Measurements from ENCODE around the gene FAM131A.

The FAM131A gene

DNA sequence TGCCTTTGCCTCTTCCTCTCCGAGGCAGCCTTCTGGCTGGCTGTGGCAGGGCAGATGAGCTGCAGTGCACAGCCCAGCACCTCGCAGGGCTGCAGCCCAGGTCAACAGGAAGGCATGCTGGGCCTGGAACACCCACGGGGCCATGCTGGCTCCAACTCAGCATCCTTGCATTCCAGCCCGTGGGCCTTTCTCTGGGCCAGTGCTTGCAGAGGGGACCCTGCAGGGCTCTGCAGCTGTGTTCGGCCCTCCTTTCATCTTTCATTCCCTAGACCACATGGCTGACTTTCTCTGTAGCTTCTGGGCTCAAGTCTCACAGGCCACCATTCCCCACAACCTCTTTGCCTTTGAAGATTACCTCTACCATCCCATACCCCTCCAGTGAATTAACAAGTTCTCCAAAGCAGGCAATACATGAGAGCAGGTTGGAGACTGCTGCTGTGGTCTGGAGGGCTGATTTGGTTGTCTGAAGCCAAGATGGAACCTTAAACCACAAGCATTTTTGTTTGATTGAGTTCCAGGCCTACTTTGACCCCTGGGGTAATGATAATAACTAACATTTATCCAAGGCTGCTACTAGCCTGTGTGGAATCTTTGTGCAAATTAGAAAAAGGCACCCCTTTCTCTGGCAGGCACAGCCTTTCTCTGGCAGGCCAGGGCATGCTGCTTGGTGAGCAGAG, 5.9 kb downstream of the FAM131A start:
- no peak for DNase-seq

DNA sequence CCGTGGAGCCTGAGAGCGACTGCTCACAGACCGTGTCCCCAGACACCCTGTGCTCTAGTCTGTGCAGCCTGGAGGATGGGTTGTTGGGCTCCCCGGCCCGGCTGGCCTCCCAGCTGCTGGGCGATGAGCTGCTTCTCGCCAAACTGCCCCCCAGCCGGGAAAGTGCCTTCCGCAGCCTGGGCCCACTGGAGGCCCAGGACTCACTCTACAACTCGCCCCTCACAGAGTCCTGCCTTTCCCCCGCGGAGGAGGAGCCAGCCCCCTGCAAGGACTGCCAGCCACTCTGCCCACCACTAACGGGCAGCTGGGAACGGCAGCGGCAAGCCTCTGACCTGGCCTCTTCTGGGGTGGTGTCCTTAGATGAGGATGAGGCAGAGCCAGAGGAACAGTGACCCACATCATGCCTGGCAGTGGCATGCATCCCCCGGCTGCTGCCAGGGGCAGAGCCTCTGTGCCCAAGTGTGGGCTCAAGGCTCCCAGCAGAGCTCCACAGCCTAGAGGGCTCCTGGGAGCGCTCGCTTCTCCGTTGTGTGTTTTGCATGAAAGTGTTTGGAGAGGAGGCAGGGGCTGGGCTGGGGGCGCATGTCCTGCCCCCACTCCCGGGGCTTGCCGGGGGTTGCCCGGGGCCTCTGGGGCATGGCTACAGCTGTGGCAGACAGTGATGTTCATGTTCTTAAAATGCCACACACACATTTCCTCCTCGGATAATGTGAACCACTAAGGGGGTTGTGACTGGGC, 7.3 kb downstream of the FAM131A start:
- DNase-seq = no peak

DNA sequence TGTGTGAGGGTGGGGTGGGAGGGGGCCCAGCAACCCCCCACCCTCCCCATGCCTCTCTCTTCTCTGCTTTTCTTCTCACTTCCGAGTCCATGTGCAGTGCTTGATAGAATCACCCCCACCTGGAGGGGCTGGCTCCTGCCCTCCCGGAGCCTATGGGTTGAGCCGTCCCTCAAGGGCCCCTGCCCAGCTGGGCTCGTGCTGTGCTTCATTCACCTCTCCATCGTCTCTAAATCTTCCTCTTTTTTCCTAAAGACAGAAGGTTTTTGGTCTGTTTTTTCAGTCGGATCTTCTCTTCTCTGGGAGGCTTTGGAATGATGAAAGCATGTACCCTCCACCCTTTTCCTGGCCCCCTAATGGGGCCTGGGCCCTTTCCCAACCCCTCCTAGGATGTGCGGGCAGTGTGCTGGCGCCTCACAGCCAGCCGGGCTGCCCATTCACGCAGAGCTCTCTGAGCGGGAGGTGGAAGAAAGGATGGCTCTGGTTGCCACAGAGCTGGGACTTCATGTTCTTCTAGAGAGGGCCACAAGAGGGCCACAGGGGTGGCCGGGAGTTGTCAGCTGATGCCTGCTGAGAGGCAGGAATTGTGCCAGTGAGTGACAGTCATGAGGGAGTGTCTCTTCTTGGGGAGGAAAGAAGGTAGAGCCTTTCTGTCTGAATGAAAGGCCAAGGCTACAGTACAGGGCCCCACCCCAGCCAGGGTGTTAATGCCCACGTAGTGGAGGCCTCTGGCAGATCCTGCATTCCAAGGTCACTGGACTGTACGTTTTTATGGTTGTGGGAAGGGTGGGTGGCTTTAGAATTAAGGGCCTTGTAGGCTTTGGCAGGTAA, 8.1 kb downstream of the FAM131A start:
- no peak for DNase-seq

DNA sequence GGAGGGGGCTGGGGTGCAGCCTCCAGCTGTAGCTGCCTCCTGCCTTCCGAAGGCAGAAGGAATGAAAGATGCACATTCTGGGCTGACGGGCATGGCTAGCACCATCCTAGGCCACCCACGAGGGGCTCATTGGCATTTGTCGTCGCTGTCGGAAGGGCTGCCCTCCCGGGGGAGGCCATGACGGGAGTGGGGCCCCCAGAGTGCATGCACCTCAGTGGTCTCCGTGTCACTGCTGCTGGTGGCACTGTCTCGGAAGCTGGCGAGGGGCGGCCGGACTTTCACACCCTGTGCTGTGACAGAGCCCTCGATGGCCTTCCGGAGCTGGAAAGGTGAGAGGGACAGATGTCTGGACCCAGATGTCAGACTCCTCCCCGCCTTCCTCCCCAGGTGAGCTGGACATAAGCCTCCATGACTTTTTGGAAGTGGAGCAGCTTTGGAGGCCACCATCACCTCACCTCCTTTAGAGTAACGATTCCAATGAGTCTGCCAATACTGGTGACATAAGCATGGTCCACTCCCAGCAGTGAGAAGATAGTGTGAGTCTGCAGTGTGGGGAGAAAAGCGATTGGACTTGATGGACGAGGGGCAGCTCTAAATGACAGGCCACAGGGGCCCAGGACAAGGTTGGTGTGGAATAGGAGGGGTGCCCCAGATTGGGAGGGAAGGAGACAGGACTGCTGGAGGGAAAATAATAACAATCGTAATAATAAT, 9.2 kb downstream of the FAM131A start:
- no peak for DNase-seq

DNA sequence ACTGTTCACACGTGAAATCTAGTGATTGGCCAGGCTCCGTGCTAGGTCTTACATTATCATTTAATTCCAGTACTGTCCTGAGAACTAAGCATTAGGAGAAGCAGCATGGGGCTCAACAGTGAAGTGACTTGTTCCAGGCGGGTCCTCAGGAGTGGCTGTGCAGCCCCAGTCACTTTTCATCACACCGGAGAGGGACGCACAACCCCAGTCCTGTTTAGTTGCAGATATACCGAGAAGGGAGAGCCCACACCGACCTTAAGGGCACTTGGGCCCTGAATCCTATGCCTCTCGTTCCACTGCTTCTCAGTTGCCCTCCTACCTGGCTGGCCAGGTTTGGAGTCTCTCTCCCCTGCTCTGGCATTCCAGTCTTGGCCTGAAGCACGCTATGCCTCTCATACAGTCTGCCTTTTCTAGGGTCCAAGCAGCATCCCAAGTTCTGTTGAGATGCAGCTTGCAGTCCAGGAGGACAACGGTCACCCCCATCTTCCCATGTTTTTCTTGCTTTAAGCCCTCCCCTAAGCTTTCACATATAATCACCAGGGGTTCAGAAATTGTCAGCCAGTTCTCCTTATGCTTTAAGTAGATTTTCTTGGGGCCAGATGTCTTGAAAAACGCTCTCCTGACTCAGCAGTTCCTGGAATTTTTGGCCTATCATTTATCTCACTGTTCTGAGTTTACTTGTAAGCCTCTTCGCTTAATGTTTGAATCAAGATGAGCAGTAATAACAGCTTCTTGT, 10.1 kb downstream of the FAM131A start:
- no peak for DNase-seq

DNA sequence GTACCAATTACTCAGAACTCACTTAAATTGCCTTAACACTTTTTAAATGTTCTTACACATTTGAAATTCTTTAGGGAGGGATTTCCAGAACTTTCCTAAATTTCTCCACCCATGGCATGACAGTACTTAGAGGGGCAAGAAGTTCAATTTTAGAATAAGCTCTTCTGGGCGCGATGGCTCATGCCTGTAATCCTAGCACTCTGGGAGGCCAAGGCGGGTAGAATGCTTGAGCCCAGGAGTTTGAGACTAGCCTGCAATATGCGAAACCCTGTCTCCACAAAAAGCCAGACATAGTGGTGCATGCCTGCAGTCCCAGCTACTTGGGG, 10.6 kb downstream of the FAM131A start:
- no peak for DNase-seq

DNA sequence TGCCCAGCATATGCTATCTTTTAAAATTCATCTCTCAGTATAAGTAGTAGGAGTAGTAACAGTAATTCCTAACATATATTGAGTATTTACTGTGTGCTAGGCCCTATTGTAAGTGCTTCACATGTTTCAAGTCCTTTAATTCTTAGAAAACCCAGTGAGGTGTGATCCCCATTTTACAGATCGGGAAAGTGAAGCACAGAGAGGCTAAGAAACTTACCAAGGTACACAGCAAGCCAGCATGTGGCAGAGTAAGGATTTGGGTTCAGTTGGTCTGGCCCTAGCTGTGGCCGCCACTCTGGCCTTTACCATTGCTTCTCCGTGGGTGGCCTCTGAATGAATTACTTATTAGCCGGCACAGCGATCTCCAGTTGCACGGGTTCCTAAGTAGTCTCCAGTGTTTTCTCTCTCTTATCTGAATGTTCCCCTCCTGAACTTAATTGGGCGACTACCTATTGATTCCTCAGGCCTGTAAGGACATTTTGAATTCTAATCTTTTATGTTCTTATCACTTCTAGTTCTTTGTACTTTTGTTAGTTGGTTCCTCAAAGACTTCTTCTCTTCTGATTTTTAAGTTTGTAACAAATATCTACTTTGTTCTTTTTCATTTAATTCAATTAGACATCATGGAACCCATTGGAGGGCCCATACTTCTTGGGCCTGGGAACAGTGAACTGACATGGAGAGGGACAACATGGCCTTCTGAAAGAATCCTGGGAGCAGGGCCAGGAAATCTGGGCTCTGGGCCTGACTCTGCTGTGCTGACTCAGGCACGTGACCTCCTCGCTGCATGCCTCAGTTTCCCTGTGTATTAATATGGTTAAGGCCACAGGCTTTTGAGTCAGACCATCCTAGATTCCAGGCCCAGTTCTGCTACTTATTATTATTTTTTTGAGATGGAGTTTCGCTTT, 12.4 kb downstream of the FAM131A start:
- no peak for DNase-seq

DNA sequence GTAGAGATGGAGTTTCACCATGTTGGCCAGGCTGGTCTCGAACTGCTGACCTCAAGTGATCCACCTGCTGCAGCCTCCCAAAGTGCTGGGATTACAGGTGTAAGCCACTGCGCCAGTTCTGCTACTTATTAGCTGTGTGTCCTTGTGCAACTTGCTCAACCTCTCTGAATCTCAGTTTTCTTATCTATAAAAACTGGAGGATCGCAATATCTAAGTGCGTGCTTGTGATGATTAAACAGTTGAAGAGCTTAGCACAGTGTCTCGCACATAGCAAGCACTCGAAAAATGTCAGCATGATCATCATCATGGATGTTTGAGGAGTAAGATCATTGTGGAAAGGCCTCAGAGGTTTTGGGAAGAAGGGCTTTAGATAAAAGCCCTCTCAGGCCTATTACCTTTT, 13.2 kb downstream of the FAM131A start:
- no peak for DNase-seq

DNA sequence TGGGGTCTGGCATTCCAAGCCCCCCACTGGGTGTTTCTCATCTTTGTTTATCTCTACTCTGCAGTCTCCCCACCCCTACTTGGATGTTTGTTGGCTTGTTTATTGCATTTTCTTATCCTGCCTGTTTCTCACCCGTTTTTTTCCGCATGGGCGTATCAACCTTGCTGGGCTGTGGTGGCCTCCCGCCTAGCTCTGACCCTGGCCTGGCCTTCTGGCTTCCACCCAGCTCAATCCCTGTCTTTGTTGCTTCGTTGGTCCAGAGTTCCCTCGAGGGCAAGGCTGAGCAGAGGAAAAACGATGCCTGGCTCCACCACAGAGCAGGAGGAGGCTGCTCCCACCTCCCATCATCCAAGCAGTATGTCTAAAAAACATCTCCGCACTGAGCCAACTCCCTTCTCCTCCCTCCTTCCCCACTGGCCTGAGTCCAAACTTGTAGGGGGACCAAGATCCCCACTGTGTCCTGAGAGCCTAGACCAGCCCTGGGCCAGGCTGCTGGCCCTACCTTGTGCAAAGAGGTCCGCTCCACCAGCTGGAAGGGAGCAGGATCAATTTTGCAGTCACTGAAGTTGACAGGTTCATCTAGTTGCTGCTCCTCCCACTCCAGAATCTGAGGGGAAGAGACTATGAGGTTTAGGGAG, 14.2 kb downstream of the FAM131A start:
- DNase-seq = no peak

DNA sequence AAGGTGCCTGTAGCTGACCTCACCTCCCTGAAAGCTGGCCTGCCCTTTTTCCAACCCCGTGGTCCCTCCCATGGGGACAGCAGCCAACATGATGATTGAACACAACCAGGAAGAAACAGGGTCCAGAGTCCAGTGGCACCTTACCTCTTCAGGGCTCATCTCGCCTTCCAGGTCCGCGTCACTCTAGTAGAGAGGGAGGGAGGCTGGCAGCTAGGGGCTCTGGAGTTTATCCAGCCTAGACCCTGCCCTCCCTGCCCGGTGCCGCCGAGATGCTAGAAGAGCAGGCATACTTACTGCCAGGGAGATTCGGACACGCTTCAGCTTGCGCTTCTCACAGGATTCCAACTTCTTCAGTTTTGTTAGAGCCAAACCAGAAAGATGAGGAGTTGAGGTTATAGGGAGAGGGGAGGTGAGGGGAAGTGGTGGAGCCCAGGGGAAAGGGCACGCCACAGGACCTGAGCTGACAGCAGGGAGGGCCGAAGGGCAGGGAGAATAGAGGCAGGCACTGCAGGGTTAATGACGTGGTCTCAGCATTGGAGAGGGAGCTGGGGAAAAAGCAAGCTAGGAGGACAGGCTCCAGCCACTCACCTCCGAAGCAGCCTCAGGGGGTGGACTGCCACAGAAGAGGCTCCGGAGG, 14.9 kb downstream of the FAM131A start:
- DNase-seq = no peak

DNA sequence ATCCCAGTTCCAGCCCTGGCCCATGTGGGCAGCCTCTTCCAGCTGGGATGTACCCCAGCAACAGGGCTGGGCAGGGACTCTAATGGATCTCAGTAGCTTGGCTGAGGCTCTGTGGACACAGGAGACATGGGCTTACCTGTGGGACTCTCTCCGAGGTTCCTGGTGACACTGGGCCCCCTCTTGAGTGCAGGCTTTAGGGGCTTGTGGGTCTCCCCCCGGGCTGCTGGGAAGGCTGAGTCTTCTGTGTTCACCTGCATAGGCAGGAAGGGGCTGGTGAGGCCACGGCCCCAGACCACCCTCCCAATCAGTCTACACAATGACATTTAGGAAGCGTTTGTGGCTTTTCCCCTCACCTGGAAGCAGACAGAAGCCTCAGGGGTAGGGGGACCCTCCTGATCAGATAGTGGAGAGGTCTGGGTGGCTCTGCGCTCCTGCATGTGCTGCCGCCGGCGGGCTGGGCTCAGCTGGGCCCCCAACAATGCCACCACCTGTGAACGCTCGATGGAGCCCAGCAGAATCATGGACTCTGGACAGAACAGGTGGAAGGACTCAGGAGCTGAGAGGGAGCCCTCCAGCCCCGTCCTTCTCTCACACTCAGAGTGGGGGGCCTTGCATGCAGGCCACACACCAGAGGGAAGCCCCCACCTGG, 15.6 kb downstream of the FAM131A start:
- no peak for DNase-seq

DNA sequence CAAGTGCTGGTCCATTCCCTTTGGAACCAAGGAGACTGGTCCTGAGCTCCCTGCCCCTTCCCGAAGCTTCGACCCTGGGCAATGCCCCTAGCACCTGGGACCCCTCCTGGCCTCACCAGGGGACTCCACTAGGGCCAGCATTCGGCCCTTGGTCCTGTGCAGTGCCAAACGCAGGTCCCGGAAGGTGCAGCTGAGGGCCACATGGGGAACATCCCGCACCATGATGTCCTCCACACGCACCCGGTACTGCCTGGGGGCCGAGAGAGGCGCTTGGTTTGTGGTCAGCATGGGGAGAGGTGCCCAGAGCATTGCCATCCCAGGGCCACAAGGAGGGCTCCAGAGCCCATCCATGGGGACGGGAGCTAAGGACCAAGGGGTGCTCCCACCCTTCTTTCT, 16.1 kb downstream of the FAM131A start:
- DNase-seq = no peak

DNA sequence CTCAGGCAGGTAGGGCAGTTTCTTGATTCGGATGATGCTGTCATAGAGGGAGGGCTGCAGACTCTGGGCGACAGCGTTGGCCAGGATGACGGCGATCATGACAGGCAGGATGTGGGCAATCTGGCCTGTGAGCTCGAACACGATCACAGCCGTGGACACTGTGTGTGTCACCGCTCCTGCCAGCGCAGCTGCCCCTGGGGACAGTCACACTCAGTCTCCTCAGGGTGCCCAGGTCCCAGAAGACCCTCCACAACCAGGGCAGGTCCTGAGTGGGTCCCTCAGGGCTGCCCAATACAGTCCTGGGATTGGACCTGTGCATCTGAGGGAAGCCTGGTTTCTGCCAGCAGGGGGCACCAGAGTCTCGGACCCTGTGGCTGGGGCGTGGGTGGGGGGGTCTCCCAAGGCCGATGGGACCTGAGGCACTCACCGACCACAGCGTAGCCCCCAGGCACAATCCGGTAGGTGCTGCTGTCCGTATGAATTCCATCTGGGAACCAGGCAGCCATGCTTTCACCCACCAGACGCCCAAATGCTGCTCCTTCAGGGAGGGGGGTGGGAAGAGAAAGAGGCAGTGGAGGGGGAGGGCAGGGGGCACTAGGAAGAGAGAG, 16.8 kb downstream of the FAM131A start:
- peak; percentile 71 for DNase-seq

DNA sequence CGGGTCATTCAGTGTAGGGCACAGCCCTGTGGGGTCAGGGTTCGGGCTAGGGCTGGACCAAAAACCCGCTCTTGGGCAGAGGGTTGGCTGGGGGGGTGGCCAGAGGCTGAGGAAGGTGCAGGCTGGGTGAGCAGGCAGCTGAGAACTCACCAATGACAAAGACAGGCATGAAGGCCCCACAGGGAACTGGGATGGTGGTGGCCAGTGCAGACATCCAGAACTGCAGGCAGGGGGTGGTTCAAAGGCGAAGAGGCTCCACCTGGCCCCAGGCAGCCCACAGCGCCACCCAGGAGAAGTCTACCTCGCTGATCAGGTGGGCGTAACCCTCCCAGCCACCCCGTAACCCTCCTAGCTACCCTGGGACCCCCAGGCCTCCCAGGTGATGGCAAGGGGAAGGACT, 17.4 kb downstream of the FAM131A start:
- no peak for DNase-seq

DNA sequence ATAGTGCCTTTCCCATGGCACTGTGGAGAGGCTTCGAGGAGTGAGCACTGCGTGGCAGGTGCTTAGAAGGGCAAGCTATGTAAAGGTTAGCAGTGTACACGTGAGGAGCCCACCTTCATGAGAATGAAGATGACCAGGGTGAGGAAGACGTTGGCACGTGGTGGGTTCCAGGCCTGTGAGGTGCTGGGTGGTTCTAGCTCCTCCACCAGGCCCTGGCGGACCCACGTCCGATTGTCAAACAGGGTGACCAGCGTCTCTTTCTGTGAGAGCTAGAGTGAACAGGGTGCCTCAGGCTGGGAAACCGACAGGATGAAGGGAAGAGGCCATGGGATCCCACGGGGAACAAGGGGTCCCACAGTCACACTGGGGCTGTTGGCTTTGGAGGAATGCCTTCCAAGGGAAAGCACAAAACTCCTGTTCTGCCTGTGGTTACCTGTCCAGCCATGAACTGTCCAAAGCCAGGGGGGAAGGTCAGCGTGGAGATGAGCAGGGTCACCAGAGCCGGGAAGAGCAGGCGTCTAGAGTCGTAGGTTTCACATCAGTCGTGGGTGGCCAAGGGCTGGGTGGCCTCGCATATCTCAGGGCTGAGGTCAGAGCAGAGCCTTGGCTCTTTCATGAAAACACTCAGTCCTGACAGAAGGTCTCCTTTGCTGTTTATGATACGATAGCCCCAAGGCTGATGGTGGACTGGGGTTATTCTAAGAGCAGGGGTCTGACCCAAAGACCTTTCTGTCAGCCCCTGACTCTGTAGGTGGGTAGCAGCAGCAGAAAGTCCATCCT, 18.1 kb downstream of the FAM131A start:
- DNase-seq = no peak

DNA sequence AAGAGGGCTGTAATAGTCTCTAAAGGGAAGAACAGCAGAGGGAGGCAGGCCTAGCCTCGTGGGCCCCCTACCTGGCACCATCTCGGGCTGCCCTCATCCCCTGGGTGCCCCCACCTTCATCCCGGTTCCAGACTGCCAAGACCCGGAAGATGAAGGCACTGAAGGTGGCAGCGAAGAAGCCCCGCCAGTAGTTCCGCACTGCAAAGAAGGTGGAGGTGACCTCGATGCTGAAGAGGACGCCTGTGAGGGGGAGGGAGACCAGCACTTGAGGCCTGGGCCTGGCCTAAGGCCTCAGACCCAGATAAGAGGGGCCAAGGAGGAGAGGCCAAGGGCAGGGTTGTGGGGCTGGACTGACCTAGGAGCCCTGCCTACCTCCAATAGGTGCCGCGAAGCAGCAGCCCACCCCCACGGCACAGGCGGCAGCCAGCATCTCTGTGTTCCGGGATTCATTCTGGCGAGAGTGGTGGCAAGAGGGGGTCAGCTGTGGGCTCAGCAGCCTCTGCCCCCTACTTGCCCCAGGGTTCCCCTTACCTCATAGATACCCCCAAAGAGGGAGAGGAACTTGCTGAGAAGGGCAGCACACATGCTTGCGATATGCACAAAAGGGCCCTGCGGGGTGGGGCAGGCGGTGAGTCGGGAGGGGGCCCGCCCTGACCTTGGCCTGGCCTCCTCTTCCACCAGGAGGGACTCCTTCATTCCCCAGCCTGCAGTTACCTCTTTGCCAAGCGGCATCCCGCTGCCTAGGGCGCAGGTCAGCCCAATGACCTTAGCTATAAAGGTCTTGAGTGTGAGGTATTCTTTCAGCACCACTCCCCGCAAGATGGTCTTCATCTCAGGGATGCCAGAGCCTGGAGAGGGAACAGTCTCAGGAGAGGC, 20.1 kb downstream of the FAM131A start:
- DNase-seq = no peak

DNA sequence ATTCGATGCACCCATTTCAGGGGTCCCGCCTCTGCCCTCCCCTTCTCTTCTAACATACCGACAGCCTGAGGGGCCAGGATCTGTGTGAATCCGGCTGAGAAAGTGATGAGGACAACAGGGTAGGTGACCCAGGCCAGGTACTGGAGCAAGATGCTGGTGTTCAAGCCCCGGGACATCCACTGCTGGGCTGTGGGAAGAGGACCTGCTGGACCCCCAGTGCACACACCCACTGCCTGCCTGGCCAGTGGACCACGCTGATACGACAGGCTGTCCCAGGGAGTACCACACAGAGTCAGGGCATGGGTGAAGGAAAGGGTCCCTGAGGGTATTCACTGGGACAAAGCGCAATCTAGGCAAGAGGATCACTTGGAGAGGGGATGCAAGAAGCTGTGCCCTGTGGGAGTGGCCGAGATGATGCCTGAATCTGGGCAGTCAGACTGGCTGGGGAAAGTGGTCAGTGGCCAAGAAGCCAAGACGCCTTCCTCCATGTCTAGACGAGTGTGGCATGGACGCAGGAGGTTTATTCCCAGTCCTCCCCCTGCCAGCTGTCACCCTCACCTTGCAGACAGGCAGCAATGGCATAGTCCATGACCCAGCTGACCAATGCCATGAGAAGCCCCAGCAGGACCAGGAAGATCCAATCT, 20.8 kb downstream of the FAM131A start:
- DNase-seq = no peak

Measured in CD4-positive, alpha-beta T cell treated with Interleukin-12 subunit alpha and Interleukin-12 subunit beta, for 1 hour (primary cell).